Daoy (cell line): Measurements from ENCODE around the gene CYB561D2. TPM values are rescaled to one million over a fixed set of nuclear protein-coding genes. Genes with fewer than 3 reads are reported as not detected.

Experiments used
- DNase-seq: peaks from one replicate; pipeline ENCODE4 v3.0.0-alpha.2; 2015; ENCODE audit warnings: low read depth
- total RNA-seq: library from RNA; depleted of rRNA; stranded (reverse); fragments of >200 nt; shearing (Covaris generic); gene quantifications from 2 replicates; pipeline ENCODE4 v1.2.3, GENCODE V29; 2014; rRNA removed

The CYB561D2 gene
- total RNA-seq, 1 experiment from 2014 or later: 25.3 TPM

GRCh38 chr3:50390508-50391224 lies 40.0 kb downstream of the CYB561D2 start:
- no peak for DNase-seq

- DNase-seq: no peak
Observed at GRCh38 chr3:50392101-50392715, 41.5 kb downstream of the CYB561D2 start.

DNA sequence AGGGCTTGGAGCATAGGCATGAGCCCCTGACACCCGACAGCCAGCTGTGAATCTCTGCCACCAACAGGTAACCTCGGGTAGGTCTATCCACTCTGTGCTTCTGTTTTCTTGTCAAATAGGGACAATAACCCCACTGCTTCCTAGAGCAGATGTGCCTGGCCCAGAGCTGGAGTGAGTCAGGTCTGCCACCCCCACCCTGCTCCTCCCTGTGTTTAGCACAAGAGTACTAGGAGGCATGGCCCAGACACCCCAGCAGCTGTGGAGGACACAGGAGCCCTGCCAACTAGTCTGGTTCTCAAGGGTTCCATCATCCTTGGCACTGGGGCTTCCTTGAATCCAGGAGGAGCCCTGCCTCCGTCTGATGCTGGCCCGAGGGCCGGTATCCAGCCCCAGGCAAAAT lies 42.4 kb downstream of the CYB561D2 start:
- no peak for DNase-seq

GRCh38 chr3:50395070-50395860 lies 44.6 kb downstream of the CYB561D2 start:
- DNase-seq: no peak

DNA sequence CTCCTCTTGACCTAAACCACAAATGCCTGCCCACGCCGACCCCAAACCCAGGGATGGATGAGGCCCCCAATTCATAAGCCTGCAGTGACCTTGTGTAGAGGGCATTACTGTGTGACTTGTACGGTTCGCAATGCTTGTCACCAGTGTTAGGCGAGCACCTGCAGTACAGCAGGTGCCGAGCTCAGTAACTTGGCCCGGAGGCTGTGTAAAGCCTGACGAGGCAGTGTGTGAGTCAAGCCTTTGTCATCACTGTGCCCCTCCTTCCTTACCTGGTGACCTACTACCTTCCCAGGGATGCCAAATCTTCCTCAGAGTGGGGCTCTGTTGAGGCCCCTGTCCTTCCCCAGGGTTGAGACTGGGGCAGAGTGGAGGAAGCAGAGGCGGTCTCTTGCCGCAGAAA lies 45.8 kb downstream of the CYB561D2 start:
- no peak for DNase-seq

- DNase-seq: no peak
Observed at GRCh38 chr3:50401978-50402595, 51.4 kb downstream of the CYB561D2 start.

Other genes starting within 250 kb of the CYB561D2 start
- gene SEMA3F, start 195.5 kb upstream of the CYB561D2 start, total RNA-seq: 0.51 and 1.4 TPM in 2 replicates
- not detected in 2 replicates for gene GNAT1, start 159.3 kb upstream of the CYB561D2 start, total RNA-seq
- gene SLC38A3, start 145.6 kb upstream of the CYB561D2 start, total RNA-seq: not detected in 2 replicates
- 139 and 163 TPM in 2 replicates for gene GNAI2, start 114.7 kb upstream of the CYB561D2 start, total RNA-seq
- 2.6 and 5.0 TPM in 2 replicates for gene SEMA3B, start 81.7 kb upstream of the CYB561D2 start, total RNA-seq
- gene LSMEM2, start 71.8 kb upstream of the CYB561D2 start, total RNA-seq: 1.1 TPM in 1 of 2 replicates, not detected in the other
- 83.4 and 96.4 TPM in 2 replicates for gene IFRD2, start 58.4 kb upstream of the CYB561D2 start, total RNA-seq
- 2.6 and 3.7 TPM in 2 replicates for gene HYAL3, start 51.5 kb upstream of the CYB561D2 start, total RNA-seq
- 0.95 and 1.9 TPM in 2 replicates for gene NAA80, start 51.5 kb upstream of the CYB561D2 start, total RNA-seq
- gene HYAL1, start 47.3 kb upstream of the CYB561D2 start, total RNA-seq: 0.06 TPM in 1 of 2 replicates, not detected in the other
- 23.5 and 31.0 TPM in 2 replicates for gene HYAL2, start 28.1 kb upstream of the CYB561D2 start, total RNA-seq
- gene TUSC2, start 22.6 kb upstream of the CYB561D2 start, total RNA-seq: 44.3 and 51.3 TPM in 2 replicates
- gene RASSF1, start 10.0 kb upstream of the CYB561D2 start, total RNA-seq: 12.7 and 21.2 TPM in 2 replicates
- 0.06 and 0.17 TPM in 2 replicates for gene ZMYND10, start 5.1 kb upstream of the CYB561D2 start, total RNA-seq
- 14.7 and 20.6 TPM in 2 replicates for gene NPRL2, start 87 bp upstream of the CYB561D2 start, total RNA-seq
- gene TMEM115, start 8.7 kb downstream of the CYB561D2 start, total RNA-seq: 26.6 and 33.9 TPM in 2 replicates
- 0.03 TPM in 1 of 2 replicates, not detected in the other for gene CACNA2D2, start 152.8 kb downstream of the CYB561D2 start, total RNA-seq
- gene C3orf18, start 216.9 kb downstream of the CYB561D2 start, total RNA-seq: 2.4 and 2.6 TPM in 2 replicates
- gene HEMK1, start 218.7 kb downstream of the CYB561D2 start, total RNA-seq: 9.1 and 9.7 TPM in 2 replicates